HG03025 (cell line): ENCODE measurements around the gene APOL6.

Source experiments
- ATAC-seq: cut with Tn5 transposase; IDR thresholded peaks from one replicate; pipeline ENCODE4 v1.9.1; 2021; ENCODE audit warnings: mild to moderate bottlenecking, moderate library complexity; ENCODE audit not compliant: unreplicated experiment, low FRiP score

APOL6 gene

GRCh38 chr22:35708917-35709316 is 60.7 kb downstream of the APOL6 start:
- no peak for ATAC-seq

DNA sequence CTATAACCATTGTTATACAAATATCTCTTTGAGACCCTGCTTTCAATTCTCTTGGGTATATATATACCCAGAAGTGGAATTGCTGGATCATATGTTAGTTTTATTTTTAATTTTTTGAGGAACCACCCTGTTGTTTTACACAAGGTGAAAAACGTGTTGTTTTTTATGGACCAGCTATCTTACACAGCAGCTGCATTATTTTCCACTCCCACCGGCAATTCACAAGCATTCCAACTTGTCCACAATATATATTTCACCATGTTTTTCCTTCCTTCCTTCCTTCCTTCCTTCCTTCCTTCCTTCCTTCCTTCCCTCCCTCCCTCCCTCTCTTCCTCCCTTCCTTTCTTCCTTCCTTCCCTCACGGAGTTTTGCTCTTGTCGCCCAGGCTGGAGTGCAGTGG is 63.1 kb downstream of the APOL6 start:
- ATAC-seq = no peak

- ATAC-seq = no peak
Observed at GRCh38 chr22:35712672-35713071, 64.4 kb downstream of the APOL6 start.

DNA sequence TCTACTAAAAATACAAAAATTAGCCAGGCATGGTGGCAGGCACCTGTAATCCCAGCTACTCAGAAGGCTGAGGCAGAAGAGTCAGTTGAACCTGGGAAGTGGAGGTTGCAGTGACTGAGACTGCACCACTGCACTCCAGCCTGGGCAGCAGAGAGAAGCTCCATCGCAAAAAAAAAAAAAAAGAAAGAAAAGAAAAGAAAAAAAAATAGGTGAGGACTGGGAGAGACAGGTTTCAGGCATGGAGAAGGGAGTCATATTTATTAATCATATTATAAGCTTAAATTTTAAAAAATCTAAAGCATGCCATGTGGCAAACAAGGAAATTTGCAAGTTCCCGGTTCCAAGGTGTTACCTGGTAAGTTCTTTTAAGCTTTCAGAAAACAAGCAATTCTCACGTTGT is 69.3 kb downstream of the APOL6 start, which contains the start of gene APOL5:
Gene APOL5 (plus strand): TSS at position 301 of the 400 bp plus-strand sequence. CDS start 0 bp downstream, at position 301.
- ATAC-seq = no peak
